Measurements from ENCODE around the gene PITX1. TPM values are rescaled to one million over a fixed set of nuclear protein-coding genes. Genes with fewer than 3 reads are reported as not detected.

Gene PITX1
- total and polyA plus RNA-seq, 2 donors (not counting 3 experiments of a cell fraction or from before 2014, with no cell fraction given), result 0.48 to 6.0 TPM

- no peak overlapping the region for H2AFZ ChIP-seq (ENCODE audit: low read depth, low read length)
- H3K9me1 ChIP-seq (replicated peaks; ENCODE audit: control insufficient read depth, extremely low read depth, insufficient read depth, low read length), result no peaks in the 10 kb centered on the region
- no peaks in the 10 kb centered on the region for H4K20me1 ChIP-seq (replicated peaks; ENCODE audit: control insufficient read depth, extremely low read depth, insufficient read depth, low read length)
- dilution Hi-C loops (cut with MboI; ENCODE audit: extremely low pct_ligation_motif_present, low sequenced_read_pairs), result no loop called here
- FAIRE-seq, result no peak
- H3K4me3 ChIP-seq (replicated peaks in 1 of 3; ENCODE audit: insufficient read depth in 1 of 3, low read depth in 1 of 3, low read length in 3 of 3), result no peak overlapping the region
- H3K9me3 ChIP-seq (replicated peaks; ENCODE audit: control insufficient read depth, insufficient read depth, low read length), result no peaks in the 10 kb centered on the region
- ChIA-PET CTCF (no interaction called here), POLR2A (no interaction called here)
- no TSS peak for BruUV-seq (replicated peaks)
- H3K4me2 ChIP-seq (ENCODE audit: insufficient read depth, low read length), result no peak overlapping the region
- no peaks in the 10 kb centered on the region for H3K4me1 ChIP-seq (ENCODE audit: control insufficient read depth, extremely low read depth, insufficient read depth, low read length)
- no peak overlapping the region for H3K9ac ChIP-seq (replicated peaks; ENCODE audit: extremely low read depth, insufficient read depth, low read length)
- H3K27ac ChIP-seq (ENCODE audit: insufficient read depth, low read depth, low read length), result no peak overlapping the region
- no peaks in the 10 kb centered on the region for H3K79me2 ChIP-seq (ENCODE audit: control insufficient read depth, insufficient read depth, low read length)
- TF ChIP-seq EZH2 (IDR thresholded peaks at IDR 0.05; ENCODE audit: borderline replicate concordance, low read depth, low read length, severe bottlenecking) (no peak), FOS (IDR thresholded peaks at IDR 0.05; ENCODE audit: borderline replicate concordance, insufficient read depth, low read length) (no peak), POLR2A (IDR thresholded peaks at IDR 0.05; ENCODE audit: low read depth, low read length) (no peak)
- intact Hi-C loops (cut with micrococcal nuclease), result no loop called here
- no peak for DNase-seq (ENCODE audit: low read depth, low spot score)
- no peaks in the 10 kb centered on the region for H3K36me3 ChIP-seq (ENCODE audit: control insufficient read depth in 2 of 2, extremely low read depth in 1 of 2, insufficient read depth in 2 of 2, low read length in 2 of 2)
- peaks cover 0 to 1% of the 10 kb centered on the region in 2 experiments for H3K27me3 ChIP-seq (ENCODE audit: control insufficient read depth in 2 of 2, insufficient read depth in 2 of 2, low read length in 2 of 2)
These were observed 25.5 kb downstream of the PITX1 start for GRCh38 chr5:135008556-135008955.

DNA sequence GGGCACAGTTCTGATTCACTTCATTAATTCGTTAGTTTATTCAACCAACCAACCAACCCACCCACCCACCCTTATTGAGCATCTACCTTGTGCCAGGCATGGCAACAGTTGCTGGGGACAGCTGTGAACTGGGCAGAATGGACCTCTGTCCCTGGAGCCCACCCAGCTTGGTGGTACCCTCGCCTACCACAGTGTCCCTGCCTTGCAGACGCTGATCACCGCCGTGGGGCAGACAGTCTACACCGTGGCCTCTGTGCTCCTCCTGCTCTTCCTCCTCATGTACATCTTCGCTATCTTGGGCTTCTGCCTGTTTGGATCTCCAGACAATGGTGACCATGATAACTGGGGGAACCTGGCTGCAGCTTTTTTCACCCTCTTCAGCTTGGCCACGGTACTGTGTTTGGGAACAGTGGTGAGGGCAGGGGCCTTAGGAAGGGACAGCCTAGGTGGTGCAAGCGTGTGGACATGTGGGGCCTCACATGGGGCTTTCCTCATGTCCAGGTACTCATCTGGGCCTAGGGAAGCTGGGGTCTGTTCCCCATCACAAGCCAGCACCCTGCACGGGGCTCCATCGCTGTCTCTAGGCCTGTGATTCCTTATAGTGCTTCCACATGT lies 26.2 kb downstream of the PITX1 start:
- BruUV-seq (replicated peaks), result no TSS peak
- ChIA-PET POLR2A (no interaction called here), CTCF (no interaction called here)
- no peak overlapping the region for H2AFZ ChIP-seq (ENCODE audit: low read depth, low read length)
- H3K36me3 ChIP-seq (ENCODE audit: control insufficient read depth in 2 of 2, extremely low read depth in 1 of 2, insufficient read depth in 2 of 2, low read length in 2 of 2), result no peaks in the 10 kb centered on the region
- H3K27ac ChIP-seq (ENCODE audit: insufficient read depth, low read depth, low read length), result no peak overlapping the region
- no peak overlapping the region for H3K4me3 ChIP-seq (replicated peaks in 1 of 3; ENCODE audit: insufficient read depth in 1 of 3, low read depth in 1 of 3, low read length in 3 of 3)
- H3K9me1 ChIP-seq (replicated peaks; ENCODE audit: control insufficient read depth, extremely low read depth, insufficient read depth, low read length), result no peaks in the 10 kb centered on the region
- no peaks in the 10 kb centered on the region for H3K4me1 ChIP-seq (ENCODE audit: control insufficient read depth, extremely low read depth, insufficient read depth, low read length)
- TF ChIP-seq, protein P1, sequence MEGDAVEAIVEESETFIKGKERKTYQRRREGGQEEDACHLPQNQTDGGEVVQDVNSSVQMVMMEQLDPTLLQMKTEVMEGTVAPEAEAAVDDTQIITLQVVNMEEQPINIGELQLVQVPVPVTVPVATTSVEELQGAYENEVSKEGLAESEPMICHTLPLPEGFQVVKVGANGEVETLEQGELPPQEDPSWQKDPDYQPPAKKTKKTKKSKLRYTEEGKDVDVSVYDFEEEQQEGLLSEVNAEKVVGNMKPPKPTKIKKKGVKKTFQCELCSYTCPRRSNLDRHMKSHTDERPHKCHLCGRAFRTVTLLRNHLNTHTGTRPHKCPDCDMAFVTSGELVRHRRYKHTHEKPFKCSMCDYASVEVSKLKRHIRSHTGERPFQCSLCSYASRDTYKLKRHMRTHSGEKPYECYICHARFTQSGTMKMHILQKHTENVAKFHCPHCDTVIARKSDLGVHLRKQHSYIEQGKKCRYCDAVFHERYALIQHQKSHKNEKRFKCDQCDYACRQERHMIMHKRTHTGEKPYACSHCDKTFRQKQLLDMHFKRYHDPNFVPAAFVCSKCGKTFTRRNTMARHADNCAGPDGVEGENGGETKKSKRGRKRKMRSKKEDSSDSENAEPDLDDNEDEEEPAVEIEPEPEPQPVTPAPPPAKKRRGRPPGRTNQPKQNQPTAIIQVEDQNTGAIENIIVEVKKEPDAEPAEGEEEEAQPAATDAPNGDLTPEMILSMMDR (IDR thresholded peaks at IDR 0.05; ENCODE audit: extremely low read depth in 1 of 2, insufficient read depth in 1 of 2, low read depth in 1 of 2, low read length in 2 of 2), result no peak
- no peak for TF ChIP-seq GATA2 (IDR thresholded peaks at IDR 0.05; ENCODE audit: insufficient read depth, insufficient read length, low read depth, low read length)
- no peak for TF ChIP-seq EZH2 (IDR thresholded peaks at IDR 0.05; ENCODE audit: borderline replicate concordance, low read depth, low read length, severe bottlenecking)
- TF ChIP-seq MAX (IDR thresholded peaks at IDR 0.05; ENCODE audit: insufficient read depth, insufficient read length), result no peak
- no peak for TF ChIP-seq FOS (IDR thresholded peaks at IDR 0.05; ENCODE audit: borderline replicate concordance, insufficient read depth, low read length)
- TF ChIP-seq POLR2A (IDR thresholded peaks at IDR 0.05; ENCODE audit: low read depth, low read length), result no peak
- no peak for TF ChIP-seq MYC (IDR thresholded peaks at IDR 0.05; ENCODE audit: low read depth, low read length)
- TF ChIP-seq JUN (IDR thresholded peaks at IDR 0.05; ENCODE audit: borderline replicate concordance, insufficient read depth, insufficient read length, low read depth), result no peak
- TF ChIP-seq POLR2AphosphoS5 (IDR thresholded peaks at IDR 0.05; ENCODE audit: insufficient read depth, low read depth, low read length), result no peak
- dilution Hi-C loops (cut with MboI; ENCODE audit: extremely low pct_ligation_motif_present, low sequenced_read_pairs) (no loop called here), intact Hi-C loops (cut with micrococcal nuclease) (no loop called here)
- no peaks in the 10 kb centered on the region for H4K20me1 ChIP-seq (replicated peaks; ENCODE audit: control insufficient read depth, extremely low read depth, insufficient read depth, low read length)
- DNase-seq (ENCODE audit: low read depth, low spot score) (no peak), FAIRE-seq (no peak)
- no peak overlapping the region for H3K9ac ChIP-seq (replicated peaks; ENCODE audit: extremely low read depth, insufficient read depth, low read length)
- no peaks in the 10 kb centered on the region for H3K79me2 ChIP-seq (ENCODE audit: control insufficient read depth, insufficient read depth, low read length)
- H3K9me3 ChIP-seq (replicated peaks; ENCODE audit: control insufficient read depth, insufficient read depth, low read length), result no peaks in the 10 kb centered on the region
- H3K4me2 ChIP-seq (ENCODE audit: insufficient read depth, low read length), result no peak overlapping the region
- H3K27me3 ChIP-seq (ENCODE audit: control insufficient read depth in 2 of 2, insufficient read depth in 2 of 2, low read length in 2 of 2), result peaks cover 0 to 1% of the 10 kb centered on the region in 2 experiments
